PC-3 (cell line): ENCODE results near the gene IFIT2.

Experiments used
- CTCF ChIP-seq: fragments of 300-600 bp; sonication (generic); conservative IDR thresholded peaks from 2 replicates; pipeline ENCODE4 v1.5.1; 2017; ENCODE audit warnings: antibody characterized with exemption, low read depth, mild to moderate bottlenecking, low read length
- EZH2 ChIP-seq: fragments of 300-600 bp; sonication (generic); IDR thresholded peaks from one replicate; pipeline ENCODE4 v1.6.1; 2017; ENCODE audit warnings: antibody characterized with exemption, mild to moderate bottlenecking, low read length; ENCODE audit not compliant: unreplicated experiment
- EZH2phosphoT487 ChIP-seq: fragments of 300-600 bp; sonication (generic); IDR thresholded peaks from 2 replicates; pipeline ENCODE4 v1.6.1; 2018; ENCODE audit warnings: mild to moderate bottlenecking, antibody characterized with exemption, low read length, borderline replicate concordance

DNA sequence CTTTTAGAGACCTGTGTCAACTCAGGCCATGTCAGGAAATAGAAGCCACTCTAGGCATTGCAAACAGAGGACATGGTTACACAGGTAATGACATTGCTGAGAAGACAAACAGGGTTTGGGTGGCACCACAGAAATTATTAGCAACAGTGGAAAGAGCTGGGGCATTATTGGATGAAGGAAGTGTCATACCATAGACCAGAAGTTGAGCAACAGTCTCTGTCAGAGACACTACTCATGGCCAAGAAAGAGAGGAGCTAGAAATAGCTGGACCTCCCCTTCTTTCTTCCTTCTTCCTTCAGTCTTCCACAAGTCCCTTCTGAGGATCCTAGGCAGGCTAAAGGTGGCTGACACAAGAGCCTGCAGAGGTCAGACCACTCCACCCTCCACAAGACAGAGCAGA, 46.1 kb upstream of the IFIT2 start:
- TF ChIP-seq CTCF (no peak), EZH2 (no peak), EZH2phosphoT487 (no peak)
